CD4-positive, alpha-beta T cell treated with Interleukin-15 for 4 hours (primary cell): ENCODE data around the gene RAG2.
A peak's percentile ranks its signal among the peaks of the same experiment; 100 is the strongest.
"Not testable (repeated sequence)": the region's sequence is repeated elsewhere in the genome, so short reads cannot be mapped to it uniquely, and the experiment has no call there.

ENCODE experiments used
- DNase-seq: peaks from one replicate; pipeline ENCODE4 v3.0.0-alpha.2; 2020; ENCODE audit warnings: low spot score

Gene RAG2

DNA sequence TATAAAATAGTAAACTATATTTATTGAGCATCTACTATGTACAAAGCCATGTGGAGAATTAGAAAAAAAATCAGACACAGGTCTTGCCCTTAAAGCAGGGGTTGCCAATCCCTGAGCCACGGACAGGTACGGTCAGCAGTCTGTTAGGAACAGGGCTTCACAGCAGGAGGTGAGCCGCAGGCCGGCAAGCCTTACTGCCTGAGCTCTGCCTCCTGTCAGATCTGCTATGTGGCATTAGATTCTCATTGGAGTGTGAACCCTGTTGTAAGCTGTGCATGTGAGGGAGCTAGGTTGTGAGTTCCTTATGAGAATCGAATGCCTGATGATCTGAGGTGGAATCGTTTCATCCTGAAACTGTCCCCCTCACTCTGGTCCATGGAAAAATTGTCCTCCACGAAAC lies 2.1 kb upstream of the RAG2 start:
- DNase-seq, result no peak

DNA sequence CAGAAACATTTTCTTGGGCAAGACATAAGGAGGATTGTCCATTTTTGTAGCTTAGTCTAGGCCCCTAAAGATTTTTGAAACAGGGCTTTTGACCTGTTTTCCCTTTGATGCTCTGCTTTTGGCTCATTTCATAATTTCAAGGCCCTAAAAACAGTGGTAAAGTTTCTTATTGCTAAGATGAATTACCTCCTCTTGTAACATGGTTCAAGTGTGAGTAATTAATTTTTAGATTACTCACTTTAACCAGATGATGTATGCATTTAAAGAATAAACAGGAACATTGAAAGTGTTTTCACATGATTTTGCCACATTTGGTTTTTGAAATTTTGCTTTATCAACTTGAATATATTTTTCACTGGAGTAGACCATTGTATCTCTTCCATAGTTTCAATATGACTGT lies 1.2 kb downstream of the RAG2 start:
- DNase-seq, result no peak

GRCh38 chr11:36594316-36594989 lies 3.6 kb downstream of the RAG2 start, which contains the start of gene IFTAP:
Gene IFTAP, plus strand, starts transcription at chr11:36594502. Its CDS starts 15,602 bp downstream, at chr11:36610104.
- DNase-seq, result peak; percentile 18

DNA sequence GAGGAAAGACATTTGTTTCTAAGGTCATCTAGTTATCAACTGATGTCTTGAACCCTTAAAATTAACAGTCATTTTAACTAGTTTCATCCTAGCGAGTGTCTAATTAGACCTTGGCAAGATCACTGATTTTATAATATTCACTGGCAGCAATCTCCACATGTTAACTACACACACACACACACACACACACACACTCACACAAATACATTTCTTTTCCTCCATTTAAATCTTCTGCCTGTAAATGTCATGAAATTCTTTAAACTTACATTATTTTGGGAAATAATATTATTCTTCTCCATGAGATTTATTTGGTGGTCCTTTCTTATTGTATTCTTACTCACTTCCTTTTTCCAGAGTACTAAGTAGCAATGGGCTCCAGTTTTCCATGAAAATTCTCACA lies 6.6 kb downstream of the RAG2 start:
- DNase-seq, result no peak

DNA sequence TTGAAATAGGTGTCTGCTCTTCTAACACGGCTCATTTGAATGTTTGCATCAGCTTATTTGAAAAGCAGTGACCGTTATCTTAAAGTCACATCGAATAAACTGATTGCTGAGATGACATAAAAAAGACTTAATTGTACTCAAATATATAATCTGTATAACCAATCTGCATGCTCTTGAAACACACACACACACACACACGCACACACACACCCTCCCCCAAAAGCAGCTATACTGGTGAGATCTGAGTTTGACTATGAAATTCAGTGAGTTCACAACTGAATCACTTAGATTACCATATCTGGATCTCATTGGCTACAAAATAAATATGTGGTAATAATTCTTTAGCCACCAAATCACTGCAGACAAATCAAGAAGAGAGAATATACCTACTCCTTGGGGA lies 7.5 kb downstream of the RAG2 start:
- no peak for DNase-seq

DNA sequence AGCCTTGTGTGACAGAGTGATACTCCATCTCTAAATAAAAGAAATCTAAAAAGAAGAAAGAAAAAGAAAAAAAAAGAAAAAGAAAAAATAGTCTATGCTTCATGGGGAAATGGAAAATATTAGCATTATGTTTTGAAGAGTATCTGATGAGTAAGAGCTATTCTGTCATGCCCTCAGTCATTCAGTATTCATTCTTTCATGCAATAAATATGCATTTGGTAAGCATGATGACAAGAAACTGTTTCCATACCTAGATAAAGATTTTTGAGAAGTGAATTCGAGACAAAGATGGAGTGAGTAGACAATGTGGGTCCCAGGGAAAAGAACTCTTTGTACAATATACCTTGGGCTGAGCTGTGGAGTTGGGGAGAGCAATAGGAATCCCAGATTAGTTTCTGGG lies 9.9 kb downstream of the RAG2 start:
- DNase-seq, result no peak

- DNase-seq, result no peak
These were observed 11.5 kb downstream of the RAG2 start for GRCh38 chr11:36586543-36586942.

- DNase-seq, result no peak
These were observed 14.4 kb downstream of the RAG2 start for GRCh38 chr11:36583667-36584066.

- no peak for DNase-seq
These were observed 16.5 kb downstream of the RAG2 start for GRCh38 chr11:36581536-36581935.

GRCh38 chr11:36578458-36578857 lies 19.6 kb downstream of the RAG2 start:
- DNase-seq, result no peak

GRCh38 chr11:36577859-36578258 lies 20.2 kb downstream of the RAG2 start:
- no peak for DNase-seq

- no peak for DNase-seq
These were observed 20.7 kb downstream of the RAG2 start for GRCh38 chr11:36577373-36577772.

DNA sequence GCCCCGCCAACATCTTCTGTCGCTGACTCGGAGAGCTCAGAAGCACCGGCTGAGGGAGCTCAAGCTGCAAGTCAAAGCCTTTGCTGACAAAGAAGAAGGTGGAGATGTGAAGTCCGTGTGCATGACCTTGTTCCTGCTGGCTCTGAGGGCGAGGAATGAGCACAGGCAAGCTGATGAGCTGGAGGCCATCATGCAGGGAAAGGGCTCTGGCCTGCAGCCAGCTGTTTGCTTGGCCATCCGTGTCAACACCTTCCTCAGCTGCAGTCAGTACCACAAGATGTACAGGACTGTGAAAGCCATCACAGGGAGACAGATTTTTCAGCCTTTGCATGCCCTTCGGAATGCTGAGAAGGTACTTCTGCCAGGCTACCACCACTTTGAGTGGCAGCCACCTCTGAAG lies 23.6 kb downstream of the RAG2 start:
- DNase-seq, result no peak

GRCh38 chr11:36569095-36569494 lies 28.9 kb downstream of the RAG2 start:
- no peak for DNase-seq

DNA sequence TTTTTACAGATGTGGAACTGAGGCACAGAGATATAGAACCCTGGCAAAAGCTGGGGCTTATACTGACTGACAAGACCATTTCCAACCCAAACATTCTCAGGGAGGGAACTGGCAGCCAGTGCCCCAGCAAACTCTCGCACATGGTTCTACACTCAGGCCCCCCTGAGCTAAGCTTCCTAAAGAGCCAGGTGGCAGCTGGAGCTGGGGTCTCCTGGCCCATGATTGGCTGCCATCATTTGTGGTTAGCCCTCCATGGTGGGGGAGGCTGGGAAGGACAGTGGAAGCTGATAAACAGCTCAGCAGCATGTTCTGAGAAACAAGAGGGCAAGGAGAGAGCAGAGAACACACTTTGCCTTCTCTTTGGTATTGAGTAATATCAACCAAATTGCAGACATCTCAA lies 30.3 kb downstream of the RAG2 start, which contains the start of gene RAG1:
Gene RAG1 (plus strand): TSS at position 314 of the 400 bp plus-strand sequence. CDS start 5,298 bp downstream, outside the sequence.
- no peak for DNase-seq

DNA sequence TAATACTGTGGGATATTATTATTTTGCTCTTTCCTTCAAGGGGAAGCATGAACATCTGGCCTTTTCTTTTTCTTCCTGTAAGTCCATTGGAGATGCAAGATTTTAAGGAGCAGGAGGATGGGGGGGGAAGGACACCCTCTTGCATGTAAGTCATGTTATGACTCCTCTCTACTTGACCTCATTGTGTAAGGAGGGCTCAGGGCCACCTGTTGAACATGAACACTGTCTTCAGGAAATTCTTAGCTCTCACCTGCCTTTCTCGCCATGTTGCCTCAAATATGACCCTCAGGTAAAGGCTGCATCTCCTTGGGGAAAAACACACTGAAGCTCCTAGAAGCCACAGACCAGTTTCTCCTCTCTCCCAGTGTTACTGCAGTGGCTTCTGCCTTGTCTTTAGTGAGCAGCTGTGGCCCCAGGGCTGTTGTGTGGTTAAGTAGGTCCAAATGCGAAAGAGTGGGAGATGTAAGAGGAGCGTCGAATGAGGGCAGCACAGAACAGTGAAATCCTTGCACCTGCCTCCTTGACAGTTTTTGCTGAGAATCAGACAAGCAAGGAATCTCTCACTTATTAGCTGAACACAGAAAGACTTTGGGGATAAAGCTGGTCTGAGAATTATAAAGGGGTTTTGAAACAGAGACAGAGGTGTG lies 31.5 kb downstream of the RAG2 start:
- no peak for DNase-seq

DNA sequence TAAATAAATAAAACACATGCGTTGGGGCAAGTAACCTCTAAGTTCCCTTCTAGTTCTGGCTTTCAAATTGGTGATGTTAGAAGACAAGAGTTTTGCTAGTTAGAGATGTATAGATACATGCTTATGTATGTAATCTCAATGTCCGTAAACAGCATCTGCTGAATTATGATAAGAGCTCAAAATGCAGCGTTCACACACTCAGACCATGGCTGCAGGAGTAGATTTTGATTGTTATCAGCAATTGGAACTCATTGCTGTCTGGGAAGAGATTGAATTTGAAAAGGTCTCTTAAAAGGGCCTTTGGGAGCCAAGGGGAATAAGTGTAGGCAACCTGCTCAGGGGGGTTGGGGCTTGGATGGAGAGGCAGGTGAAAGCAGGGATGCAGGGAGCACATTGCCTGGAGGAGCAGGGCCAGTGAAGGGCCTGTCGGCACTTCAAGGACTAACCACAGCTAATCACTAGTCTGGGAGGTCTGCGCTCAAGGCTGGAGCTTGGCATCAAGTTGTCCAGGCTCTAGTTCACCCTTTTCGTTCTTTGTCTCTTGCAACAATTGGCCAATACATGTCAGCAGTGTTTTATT lies 32.9 kb downstream of the RAG2 start:
- no peak for DNase-seq

- DNase-seq, result peak; percentile 54
These were observed 33.5 kb downstream of the RAG2 start for GRCh38 chr11:36564376-36565030.

GRCh38 chr11:36558571-36559413 lies 39.2 kb downstream of the RAG2 start:
- DNase-seq, result peak; percentile 23

DNA sequence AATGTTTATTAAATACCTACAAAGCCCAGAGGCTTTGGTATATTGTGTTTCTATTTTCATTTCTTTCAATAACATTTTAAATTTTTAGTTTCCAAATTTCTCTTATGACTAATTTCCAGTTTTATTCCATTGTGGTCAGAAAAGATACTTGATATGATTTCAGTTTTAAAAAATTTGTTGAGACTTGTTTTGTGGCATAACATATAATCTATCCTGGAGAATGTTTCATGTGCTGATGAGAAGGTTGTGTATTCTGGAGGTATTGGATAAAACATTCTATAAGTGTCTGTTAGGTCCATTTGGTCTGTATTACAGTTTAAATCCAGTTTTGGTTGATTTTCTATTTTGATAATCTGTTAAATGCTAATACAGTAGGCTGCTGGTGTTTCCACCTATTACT lies 40.0 kb downstream of the RAG2 start:
- DNase-seq, result no peak

DNA sequence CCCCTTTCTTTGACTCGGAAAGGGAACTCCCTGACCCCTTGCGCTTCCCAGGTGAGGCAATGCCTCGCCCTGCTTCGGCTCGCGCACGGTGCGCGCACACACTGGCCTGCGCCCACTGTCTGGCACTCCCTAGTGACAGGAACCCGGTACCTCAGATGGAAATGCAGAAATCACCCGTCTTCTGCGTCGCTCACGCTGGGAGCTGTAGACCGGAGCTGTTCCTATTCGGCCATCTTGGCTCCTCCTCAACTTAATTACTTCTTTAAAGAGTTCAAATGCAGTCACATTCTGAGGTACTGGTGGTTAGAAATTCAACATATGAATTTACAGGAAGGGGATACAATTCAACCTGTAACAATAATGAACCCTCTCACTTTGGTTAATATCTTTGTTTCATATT lies 40.6 kb downstream of the RAG2 start:
- DNase-seq, result not testable (repeated sequence)
